SK-N-SH (cell line): Measurements from ENCODE around the gene COPE. TPM values are rescaled to one million over a fixed set of nuclear protein-coding genes. Genes with fewer than 3 reads are reported as not detected.

Experiments
- CTCF ChIA-PET: fragments of 300-600, 350-600 bp; formaldehyde crosslinking; extraction: SDS; loops from one replicate; lab custom pipeline; 2021; lab: Yijun Ruan, JAX
- POLR2A ChIA-PET: fragments of 350-600 bp; sonication (Branson Sonifier 250); formaldehyde crosslinking; extraction: SDS; loops from one replicate; lab custom pipeline; 2020; ENCODE audit warnings: antibody characterized with exemption, inconsistent platforms; lab: Yijun Ruan, JAX
- DNase-seq: peaks from one replicate; pipeline ENCODE4 v3.0.0; 2012
- H2AFZ ChIP-seq: fragments of 200-600 bp; sonication (generic); 2 replicates; pipeline ENCODE4 v1.8.1; 2016; ENCODE audit warnings: antibody characterized with exemption, mild to moderate bottlenecking, low read depth
- H3F3A ChIP-seq: fragments of 200-600 bp; sonication (generic); replicated peaks from 2 replicates; pipeline ENCODE3; 2016; ENCODE audit warnings: antibody characterized with exemption, mild to moderate bottlenecking; ENCODE audit not compliant: insufficient read depth
- H3K27ac ChIP-seq, 2 experiments: fragments of 200-500 bp in 1 of 2; fragments of 200-600 bp in 1 of 2; sonication (Bioruptor generic) in 1 of 2; sonication (generic), shearing (Covaris generic) in 1 of 2; 2 replicates each; pipeline versions ENCODE4 v1.5.1 to v1.6.1; 2014 to 2016; ENCODE audit warnings: low read depth in 2 of 2, inconsistent platforms in 1 of 2, low read length in 1 of 2, mild to moderate bottlenecking in 1 of 2, mixed read lengths in 1 of 2
- H3K27me3 ChIP-seq: fragments of 200-600 bp; sonication (generic), shearing (Covaris generic); 2 replicates; pipeline ENCODE4 v1.6.1; 2016; ENCODE audit warnings: mixed run types; ENCODE audit not compliant: insufficient read depth
- H3K36me3 ChIP-seq, 2 experiments: fragments of 200-500 bp in 1 of 2; fragments of 200-600 bp in 1 of 2; sonication (Bioruptor generic) in 1 of 2; sonication (generic) in 1 of 2; replicated peaks in 1 of 2; 2 replicates each; pipeline versions ENCODE3 to v1.5.1; 2014 to 2016; ENCODE audit warnings: low read length in 1 of 2, mild to moderate bottlenecking in 1 of 2; ENCODE audit not compliant: insufficient read depth in 2 of 2, control insufficient read depth in 1 of 2
- H3K4me1 ChIP-seq, 2 experiments: fragments of 200-500 bp in 1 of 2; fragments of 200-600 bp in 1 of 2; sonication (Bioruptor generic) in 1 of 2; sonication (generic), shearing (Covaris generic) in 1 of 2; 2 replicates each; pipeline versions ENCODE4 v1.5.1 to v1.6.1; 2014 to 2016; ENCODE audit warnings: low read depth in 1 of 2, low read length in 1 of 2, mixed run types in 1 of 2; ENCODE audit not compliant: insufficient read depth in 2 of 2, control insufficient read depth in 1 of 2
- H3K4me2 ChIP-seq: fragments of 200-600 bp; sonication (generic), shearing (Covaris generic); 2 replicates; pipeline ENCODE4 v1.6.1; 2017; ENCODE audit warnings: mixed run types
- H3K4me3 ChIP-seq, 2 experiments: fragments of 200-500 bp in 1 of 2; fragments of 200-600 bp in 1 of 2; sonication (Bioruptor generic) in 1 of 2; sonication (generic), shearing (Covaris generic) in 1 of 2; 2 replicates each; pipeline versions ENCODE4 v1.5.1 to v1.8.1; 2014 to 2016; ENCODE audit warnings: low read depth in 2 of 2, inconsistent platforms in 1 of 2, low read length in 1 of 2, mild to moderate bottlenecking in 1 of 2, mixed read lengths in 1 of 2, moderate library complexity in 1 of 2
- H3K79me2 ChIP-seq: fragments of 200-600 bp; sonication (generic); 2 replicates; pipeline ENCODE4 v1.8.1; 2017; ENCODE audit warnings: mild to moderate bottlenecking; ENCODE audit not compliant: insufficient read depth
- H3K9ac ChIP-seq: fragments of 200-600 bp; sonication (generic); 2 replicates; pipeline ENCODE4 v1.6.1; 2017; ENCODE audit warnings: mixed run types
- H3K9me2 ChIP-seq: fragments of 200-600 bp; sonication (generic); 2 replicates; pipeline ENCODE4 v1.6.1; 2017; ENCODE audit warnings: mixed run types
- H3K9me3 ChIP-seq: fragments of 200-600 bp; sonication (generic); 2 replicates; pipeline ENCODE4 v1.6.1; 2017; ENCODE audit warnings: mixed run types, mild to moderate bottlenecking, moderate library complexity
- H4K20me1 ChIP-seq: fragments of 200-600 bp; sonication (generic); 2 replicates; pipeline ENCODE4 v1.6.1; 2017; ENCODE audit warnings: mild to moderate bottlenecking, mixed run types; ENCODE audit not compliant: insufficient read depth
- CHD2 ChIP-seq: fragments of 150-350 bp; IDR thresholded peaks from 2 replicates; pipeline ENCODE4 v1.6.1; 2018; ENCODE audit warnings: low read length; ENCODE audit not compliant: partially characterized antibody
- ELF1 ChIP-seq: IDR thresholded peaks from 2 replicates; pipeline ENCODE4 v1.4.0; 2012
- EP300 ChIP-seq, 2 experiments: IDR thresholded peaks; 2 replicates each; pipeline versions ENCODE4 v1.4.0 to v1.6.1; 2012; ENCODE audit warnings: borderline replicate concordance in 1 of 2, low read depth in 1 of 2, low read length in 1 of 2
- EZH2phosphoT487 ChIP-seq: fragments of 200-600 bp; sonication (generic); IDR thresholded peaks from 2 replicates; pipeline ENCODE4 v1.6.1; 2017; ENCODE audit warnings: low read depth, mixed run types, mild to moderate bottlenecking, antibody characterized with exemption, moderate library complexity, borderline replicate concordance
- FOSL2 ChIP-seq: IDR thresholded peaks from 2 replicates; pipeline ENCODE4 v1.4.0; 2012; ENCODE audit warnings: low read depth, mild to moderate bottlenecking, moderate library complexity, borderline replicate concordance
- FOXJ3 ChIP-seq: sonication (generic); formaldehyde crosslinking; IDR thresholded peaks from 2 replicates; pipeline ENCODE4 v1.5.1; 2020; ENCODE audit warnings: mild to moderate bottlenecking, missing genetic modification reagents
- GATA2 ChIP-seq: sonication (generic); formaldehyde crosslinking; IDR thresholded peaks from 2 replicates; pipeline ENCODE4 v1.5.0; 2020; ENCODE audit warnings: mild to moderate bottlenecking, missing genetic modification reagents
- MEF2A ChIP-seq: IDR thresholded peaks from 2 replicates; pipeline ENCODE4 v1.4.0; 2012; ENCODE audit warnings: low read depth, borderline replicate concordance
- NRF1 ChIP-seq: IDR thresholded peaks from 2 replicates; pipeline ENCODE4 v1.6.1; 2012; ENCODE audit warnings: low read depth, mild to moderate bottlenecking, low read length
- RAD21 ChIP-seq: IDR thresholded peaks from 2 replicates; pipeline ENCODE4 v1.6.1; 2012; ENCODE audit warnings: mild to moderate bottlenecking, low read length
- RFX5 ChIP-seq: IDR thresholded peaks from 2 replicates; pipeline ENCODE4 v1.6.1; 2012; ENCODE audit warnings: mild to moderate bottlenecking, improper control_type of control experiment, low read length
- SMC3 ChIP-seq: IDR thresholded peaks from 2 replicates; pipeline ENCODE4 v1.6.1; 2012; ENCODE audit warnings: low read depth, low read length, improper control_type of control experiment
- TAF1 ChIP-seq: IDR thresholded peaks from 2 replicates; pipeline ENCODE4 v1.6.1; 2012; ENCODE audit warnings: low read depth, mild to moderate bottlenecking, low read length, moderate library complexity, borderline replicate concordance
- WGBS: methylation state at CpG from one replicate; pipeline ENCODE4 v1.1.6; 2017; ENCODE audit warnings: low lambda C conversion rate; 5-methylcytosine and 5-hydroxymethylcytosine counted together
- polyA plus RNA-seq, 3 experiments: library from polyadenylated mRNA; depleted of rRNA; stranded (reverse); fragments of >200 nt; gene quantifications; 2 replicates each; pipeline ENCODE4 v1.2.3, GENCODE V29; 2012
- TF ChIP-seq, protein P1 (sequence below): IDR thresholded peaks from 2 replicates; pipeline ENCODE4 v1.4.0; 2012; ENCODE audit warnings: low read depth
- TF ChIP-seq, protein P2 (sequence below): fragments of 200-600 bp; sonication (generic); IDR thresholded peaks from 2 replicates; pipeline ENCODE4 v1.6.1; 2017; ENCODE audit warnings: antibody characterized with exemption, mild to moderate bottlenecking, moderate library complexity
- TF ChIP-seq, protein P3 (sequence below): fragments of 150-350 bp; IDR thresholded peaks from 2 replicates; pipeline ENCODE4 v1.6.1; 2017; ENCODE audit warnings: antibody characterized with exemption, low read length, low read depth, borderline replicate concordance
- TF ChIP-seq, protein P4 (sequence below): IDR thresholded peaks from 2 replicates; pipeline ENCODE4 v1.4.0; 2012; ENCODE audit warnings: low read depth, borderline replicate concordance

COPE gene
- polyA plus RNA-seq, 1 of the 3 experiments (the other 2 are of a cell fraction): 450 TPM

DNA sequence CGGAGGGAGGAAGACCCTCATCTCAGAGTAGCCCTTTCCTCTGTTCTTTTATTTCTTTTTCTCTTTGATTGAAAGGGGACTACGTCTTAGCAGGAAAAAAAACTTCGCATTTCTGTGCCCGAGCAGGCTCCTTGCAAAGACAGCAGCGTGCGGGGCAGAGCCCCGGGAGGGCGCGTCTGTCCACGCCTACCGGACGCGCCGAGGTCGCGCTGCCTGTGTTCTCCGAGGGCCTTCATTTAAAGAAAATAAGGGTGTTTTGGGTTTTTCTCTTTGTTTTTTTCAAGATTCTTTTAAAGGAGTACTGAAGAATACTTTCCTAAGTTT lies 52.4 kb downstream of the COPE start (continued):
- TF ChIP-seq MEF2A (no peak), FOSL2 (no peak)
- TF ChIP-seq, all 33 proteins: peak for 0

DNA sequence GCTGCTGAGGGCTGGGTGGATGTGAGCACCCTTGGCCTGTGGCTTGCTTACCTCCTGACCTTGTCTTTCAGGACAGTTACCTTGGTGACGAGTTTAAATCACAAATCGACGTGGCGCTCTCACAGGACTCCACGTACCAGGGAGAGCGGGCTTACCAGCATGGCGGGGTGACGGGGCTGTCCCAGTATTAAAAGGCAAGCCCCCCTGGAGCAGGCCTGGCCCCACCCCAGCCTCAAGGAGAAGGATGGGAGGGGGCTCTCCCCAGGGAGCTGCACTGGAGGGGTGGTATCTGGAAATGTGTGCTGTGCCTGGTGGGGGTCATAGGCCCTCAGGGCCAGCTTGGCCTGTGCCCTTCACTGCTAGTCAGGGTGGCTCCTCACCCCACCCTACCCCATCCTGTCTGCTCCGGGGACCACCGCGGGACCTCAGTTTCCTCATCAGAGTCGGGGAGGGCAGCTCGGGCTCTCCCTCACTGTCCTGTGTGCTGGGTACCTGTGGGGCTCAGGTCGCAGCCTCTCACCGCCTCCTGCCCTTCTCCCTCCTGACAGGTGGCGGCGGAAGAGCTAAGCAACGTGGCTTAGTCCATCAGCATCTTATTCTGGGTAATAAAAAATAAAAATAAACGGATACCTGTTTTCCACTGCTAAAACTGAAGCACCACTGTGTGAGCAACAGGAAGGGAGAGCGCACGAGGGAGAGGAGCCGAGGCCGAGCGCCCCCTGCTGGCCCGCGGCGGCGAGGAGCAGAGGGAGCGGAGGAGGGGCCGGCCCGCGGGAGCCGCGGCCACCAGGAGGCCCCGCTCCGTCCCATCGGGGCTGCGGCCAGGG lies 53.0 kb downstream of the COPE start:
- Histone ChIP-seq H3K9ac (no peak overlapping the region), H3K9me2 (no peaks in the 10 kb centered on the region)
- TF ChIP-seq TAF1 (no peak), NRF1 (no peak), ELF1 (0 out of 2 replicates have a peak, but pooled peaks have one; percentile 10), CHD2 (peak; percentile 64), RAD21 (peak; percentile 74), SMC3 (peak; percentile 80)
- TF ChIP-seq, protein P1, sequence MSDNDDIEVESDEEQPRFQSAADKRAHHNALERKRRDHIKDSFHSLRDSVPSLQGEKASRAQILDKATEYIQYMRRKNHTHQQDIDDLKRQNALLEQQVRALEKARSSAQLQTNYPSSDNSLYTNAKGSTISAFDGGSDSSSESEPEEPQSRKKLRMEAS: 0 out of 2 replicates have a peak, but pooled peaks have one; percentile 36
- TF ChIP-seq, protein P2, sequence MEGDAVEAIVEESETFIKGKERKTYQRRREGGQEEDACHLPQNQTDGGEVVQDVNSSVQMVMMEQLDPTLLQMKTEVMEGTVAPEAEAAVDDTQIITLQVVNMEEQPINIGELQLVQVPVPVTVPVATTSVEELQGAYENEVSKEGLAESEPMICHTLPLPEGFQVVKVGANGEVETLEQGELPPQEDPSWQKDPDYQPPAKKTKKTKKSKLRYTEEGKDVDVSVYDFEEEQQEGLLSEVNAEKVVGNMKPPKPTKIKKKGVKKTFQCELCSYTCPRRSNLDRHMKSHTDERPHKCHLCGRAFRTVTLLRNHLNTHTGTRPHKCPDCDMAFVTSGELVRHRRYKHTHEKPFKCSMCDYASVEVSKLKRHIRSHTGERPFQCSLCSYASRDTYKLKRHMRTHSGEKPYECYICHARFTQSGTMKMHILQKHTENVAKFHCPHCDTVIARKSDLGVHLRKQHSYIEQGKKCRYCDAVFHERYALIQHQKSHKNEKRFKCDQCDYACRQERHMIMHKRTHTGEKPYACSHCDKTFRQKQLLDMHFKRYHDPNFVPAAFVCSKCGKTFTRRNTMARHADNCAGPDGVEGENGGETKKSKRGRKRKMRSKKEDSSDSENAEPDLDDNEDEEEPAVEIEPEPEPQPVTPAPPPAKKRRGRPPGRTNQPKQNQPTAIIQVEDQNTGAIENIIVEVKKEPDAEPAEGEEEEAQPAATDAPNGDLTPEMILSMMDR: peak; percentile 99
- TF ChIP-seq, all 33 proteins: peak for 6
- no peak overlapping the region for H3K4me2 ChIP-seq
- no peak overlapping the region for H3K27ac ChIP-seq
- H3K9me3 ChIP-seq: no peaks in the 10 kb centered on the region
- 0 out of 2 replicates have a peak, but pooled peaks cover under 1% of the 10 kb centered on the region for H3K79me2 ChIP-seq
- no peaks in the 10 kb centered on the region for H3K27me3 ChIP-seq
- no peak overlapping the region for H2AFZ ChIP-seq
- DNase-seq: peak; percentile 98
- POLR2A ChIA-PET: no interaction called here
- no peaks in the 10 kb centered on the region for H4K20me1 ChIP-seq
- H3K4me3 ChIP-seq: peak overlapping the region in 1 of 2 experiments; percentile 53; a peak in 1 of 4 replicates
- H3K4me1 ChIP-seq: no peaks in the 10 kb centered on the region
- peaks cover 12 to 53% of the 10 kb centered on the region in 2 experiments for H3K36me3 ChIP-seq
- CTCF ChIA-PET: interaction anchor here (0.6 to 10.3 kb wide), 34 partner anchors 10 to 403 kb away, joined by 3 to 201 read pairs (median 4); partner anchors contain the start of genes CERS1, COMP, COPE and DDX49
- WGBS: 27% methylated on average over 17 of the region's 38 CpGs
- H3F3A ChIP-seq: peaks cover 17% of the 10 kb centered on the region

DNA sequence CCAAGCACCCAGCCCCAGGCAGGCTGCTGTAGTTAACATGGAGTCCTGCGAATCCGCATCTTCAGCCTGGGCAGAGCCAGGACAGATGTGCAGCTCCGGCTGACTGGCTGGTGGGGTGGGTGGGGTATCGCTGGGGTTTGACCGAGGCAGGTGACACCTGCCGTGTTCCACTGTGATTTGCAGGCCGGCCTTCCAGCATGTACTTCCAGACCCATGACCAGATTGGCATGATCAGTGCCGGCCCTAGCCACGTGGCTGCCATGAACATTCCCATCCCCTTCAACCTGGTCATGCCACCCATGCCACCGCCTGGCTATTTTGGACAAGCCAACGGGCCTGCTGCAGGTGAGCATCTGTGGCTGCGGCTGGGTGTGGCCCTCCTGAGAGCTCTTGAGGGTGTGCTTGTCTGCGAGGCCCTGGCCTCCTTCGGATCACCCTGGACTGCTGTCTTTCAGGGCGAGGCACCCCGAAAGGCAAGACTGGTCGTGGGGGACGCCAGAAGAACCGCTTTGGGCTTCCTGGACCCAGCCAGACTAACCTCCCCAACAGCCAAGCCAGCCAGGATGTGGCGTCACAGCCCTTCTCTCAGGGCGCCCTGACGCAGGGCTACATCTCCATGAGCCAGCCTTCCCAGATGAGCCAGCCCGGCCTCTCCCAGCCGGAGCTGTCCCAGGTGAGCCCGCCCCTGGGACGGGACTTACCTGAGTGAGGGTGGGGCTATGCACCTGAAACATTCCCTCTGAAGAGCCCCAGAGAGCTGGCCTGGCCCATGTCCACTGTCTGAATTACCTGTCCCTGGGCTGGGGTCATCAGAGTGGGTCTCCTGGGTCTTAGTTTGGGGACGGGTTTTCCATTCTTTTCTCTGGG lies 53.8 kb downstream of the COPE start:
- Histone ChIP-seq H3K4me3 (no peak overlapping the region), H4K20me1 (no peaks in the 10 kb centered on the region), H2AFZ (no peak overlapping the region), H3K79me2 (peaks cover 2% of the 10 kb centered on the region; the same call in 1 of the 2 replicates), H3K9me3 (no peaks in the 10 kb centered on the region), H3K27ac (no peak overlapping the region), H3K4me2 (no peak overlapping the region), H3K9ac (no peak overlapping the region), H3F3A (peaks cover 17% of the 10 kb centered on the region), H3K4me1 (no peaks in the 10 kb centered on the region), H3K27me3 (no peaks in the 10 kb centered on the region), H3K36me3 (peaks cover 19 to 62% of the 10 kb centered on the region in 2 experiments), H3K9me2 (no peaks in the 10 kb centered on the region)
- WGBS: 91% methylated on average over 9 of the region's 27 CpGs
- CTCF ChIA-PET: interaction anchor here (0.6 to 10.3 kb wide), 30 partner anchors 11 to 402 kb away, joined by 3 to 201 read pairs (median 4); partner anchors contain the start of genes CERS1, COPE, DDX49 and REX1BD
- no peak for DNase-seq
- POLR2A ChIA-PET: no interaction called here
- TF ChIP-seq FOSL2 (no peak), NRF1 (no peak), SMC3 (no peak), EP300 (IDR thresholded peaks at IDR 0.05; ENCODE audit: borderline replicate concordance in 1 of 2, low read depth in 1 of 2, low read length in 1 of 2) (no peak), RFX5 (no peak), ELF1 (no peak), FOXJ3 (CRISPR knock-in tag) (no peak), EZH2phosphoT487 (no peak), GATA2 (CRISPR knock-in tag) (no peak)
- TF ChIP-seq, protein P3, sequence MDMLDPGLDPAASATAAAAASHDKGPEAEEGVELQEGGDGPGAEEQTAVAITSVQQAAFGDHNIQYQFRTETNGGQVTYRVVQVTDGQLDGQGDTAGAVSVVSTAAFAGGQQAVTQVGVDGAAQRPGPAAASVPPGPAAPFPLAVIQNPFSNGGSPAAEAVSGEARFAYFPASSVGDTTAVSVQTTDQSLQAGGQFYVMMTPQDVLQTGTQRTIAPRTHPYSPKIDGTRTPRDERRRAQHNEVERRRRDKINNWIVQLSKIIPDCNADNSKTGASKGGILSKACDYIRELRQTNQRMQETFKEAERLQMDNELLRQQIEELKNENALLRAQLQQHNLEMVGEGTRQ: no peak
- TF ChIP-seq, protein P4, sequence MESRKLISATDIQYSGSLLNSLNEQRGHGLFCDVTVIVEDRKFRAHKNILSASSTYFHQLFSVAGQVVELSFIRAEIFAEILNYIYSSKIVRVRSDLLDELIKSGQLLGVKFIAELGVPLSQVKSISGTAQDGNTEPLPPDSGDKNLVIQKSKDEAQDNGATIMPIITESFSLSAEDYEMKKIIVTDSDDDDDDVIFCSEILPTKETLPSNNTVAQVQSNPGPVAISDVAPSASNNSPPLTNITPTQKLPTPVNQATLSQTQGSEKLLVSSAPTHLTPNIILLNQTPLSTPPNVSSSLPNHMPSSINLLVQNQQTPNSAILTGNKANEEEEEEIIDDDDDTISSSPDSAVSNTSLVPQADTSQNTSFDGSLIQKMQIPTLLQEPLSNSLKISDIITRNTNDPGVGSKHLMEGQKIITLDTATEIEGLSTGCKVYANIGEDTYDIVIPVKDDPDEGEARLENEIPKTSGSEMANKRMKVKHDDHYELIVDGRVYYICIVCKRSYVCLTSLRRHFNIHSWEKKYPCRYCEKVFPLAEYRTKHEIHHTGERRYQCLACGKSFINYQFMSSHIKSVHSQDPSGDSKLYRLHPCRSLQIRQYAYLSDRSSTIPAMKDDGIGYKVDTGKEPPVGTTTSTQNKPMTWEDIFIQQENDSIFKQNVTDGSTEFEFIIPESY: no peak
